Liver (tissue), 3 donors: Measurements from ENCODE around the gene BBIP1.

Experiments
- CTCF ChIP-seq: fragments of 150-350 bp; IDR thresholded peaks from 2 replicates; pipeline ENCODE4 v1.5.1; 2017; ENCODE audit warnings: improper control_type of control experiment, low read depth, low read length; ENCODE audit not compliant: missing input control
- GABPA ChIP-seq, 2 donors: IDR thresholded peaks in 1 of 2; conservative IDR thresholded peaks in 1 of 2; 2 replicates each; pipeline ENCODE4 v1.6.1; 2016; ENCODE audit warnings: antibody characterized with exemption in 2 of 2, mild to moderate bottlenecking in 1 of 2, moderate library complexity in 1 of 2
- JUND ChIP-seq, 2 donors: IDR thresholded peaks; 2 replicates each; pipeline ENCODE4 v1.6.1; 2016; ENCODE audit warnings: antibody characterized with exemption in 2 of 2
- MAX ChIP-seq: IDR thresholded peaks from 2 replicates; pipeline ENCODE4 v1.6.1; 2016; ENCODE audit warnings: antibody characterized with exemption
- RAD21 ChIP-seq, 2 donors: IDR thresholded peaks; 2 replicates each; pipeline ENCODE4 v1.6.1; 2016; ENCODE audit warnings: antibody characterized with exemption in 2 of 2, mild to moderate bottlenecking in 2 of 2
- REST ChIP-seq: IDR thresholded peaks from 2 replicates; pipeline ENCODE4 v1.6.1; 2016; ENCODE audit warnings: antibody characterized with exemption, mild to moderate bottlenecking
- TAF1 ChIP-seq: conservative IDR thresholded peaks from 2 replicates; pipeline ENCODE4 v1.6.1; 2016; ENCODE audit warnings: antibody characterized with exemption, mild to moderate bottlenecking
- YY1 ChIP-seq: IDR thresholded peaks from 2 replicates; pipeline ENCODE4 v1.6.1; 2016; ENCODE audit warnings: antibody characterized with exemption, mild to moderate bottlenecking
- ZBTB33 ChIP-seq: IDR thresholded peaks from 2 replicates; pipeline ENCODE4 v1.6.1; 2016; ENCODE audit warnings: antibody characterized with exemption
- donor health status: healthy.
- donor health status: healthy.

GRCh38 chr10:110900983-110901382 lies 18.0 kb downstream of the BBIP1 start:
- TF ChIP-seq CTCF (no peak), YY1 (no peak), MAX (no peak), TAF1 (no peak), RAD21 (IDR thresholded peaks at IDR 0.05) (no peak), REST (no peak), ZBTB33 (no peak), JUND (IDR thresholded peaks at IDR 0.05) (no peak), GABPA (IDR thresholded peaks at IDR 0.05 in 1 of 2, conservative IDR thresholded peaks at IDR 0.05 in 1 of 2) (no peak)
